ENCODE measurements around the gene SMYD3. TPM values are rescaled to one million over a fixed set of nuclear protein-coding genes. Genes with fewer than 3 reads are reported as not detected.

The SMYD3 gene
- total and polyA plus RNA-seq, 5 donors from 2014 or later = 17.7 to 36.6 (median 28.9) TPM

DNA sequence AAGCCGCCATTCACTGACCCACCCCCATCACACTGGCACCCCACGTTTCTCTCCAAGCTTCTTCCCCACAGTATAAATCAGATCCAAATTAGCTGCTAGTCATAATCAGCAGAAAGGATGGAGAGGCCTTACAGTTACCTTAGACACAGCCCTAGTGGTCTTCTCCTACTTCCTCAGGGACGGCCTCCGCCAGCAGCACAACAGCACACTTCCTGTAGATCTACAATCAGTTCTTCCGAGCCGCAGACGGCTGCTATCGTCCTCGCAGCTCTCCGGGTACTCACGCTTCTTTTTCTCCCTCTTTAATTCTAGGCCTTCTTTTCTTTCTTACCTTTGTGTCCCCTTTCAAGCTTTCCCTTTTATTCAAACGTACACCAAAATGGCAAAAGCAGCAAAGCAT, 313.5 kb downstream of the SMYD3 start:
- DNase-seq (no peak), ATAC-seq (ENCODE audit: low read depth in 2 of 2) (no peak)
- Mint-ChIP-seq H3K4me3 (no peak overlapping the region), H3K27me3 (no peaks in the 10 kb centered on the region), H3K9me3 (peaks cover 0 to 2% (median 0%) of the 10 kb centered on the region in 7 donors), H3K36me3 (peaks cover 14% of the 10 kb centered on the region), H3K4me1 (no peaks in the 10 kb centered on the region), H3K27ac (no peak overlapping the region)
- no peaks in the 10 kb centered on the region for H3K27me3 ChIP-seq (ENCODE audit: control insufficient read depth, insufficient read depth, low read length)
- H3K36me3 ChIP-seq (ENCODE audit: control insufficient read depth, insufficient read depth, low read length) = no peaks in the 10 kb centered on the region
- H3K27ac ChIP-seq (ENCODE audit: insufficient read depth, low read length, poor library complexity, severe bottlenecking) = no peak overlapping the region
- H3K9me3 ChIP-seq (ENCODE audit: control insufficient read depth in 2 of 2, low read length in 2 of 2) = no peaks in the 10 kb centered on the region
- H3K4me3 ChIP-seq (ENCODE audit: low read depth, low read length) = no peak overlapping the region
- H3K4me1 ChIP-seq (ENCODE audit: control insufficient read depth, insufficient read depth, low read length, poor library complexity, severe bottlenecking) = no peaks in the 10 kb centered on the region

DNA sequence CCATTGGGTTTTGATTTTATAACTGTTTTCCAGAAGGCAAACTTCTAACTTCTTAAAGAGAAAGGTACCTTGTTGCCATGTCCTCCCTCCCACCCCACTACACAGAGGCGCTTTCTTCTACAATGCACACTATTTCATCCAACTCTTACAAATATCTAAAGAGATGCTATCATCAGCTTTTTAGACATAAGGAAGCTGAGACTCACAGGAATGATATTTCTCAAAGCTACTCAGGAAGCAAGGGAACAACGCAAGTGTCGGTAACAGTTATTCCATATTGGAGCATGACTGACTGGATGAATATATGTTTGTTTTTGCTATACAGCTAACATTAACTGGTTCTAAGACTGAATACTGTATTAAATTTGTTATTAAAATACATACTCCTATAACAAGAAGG, 318.0 kb downstream of the SMYD3 start:
- H3K9me3 Mint-ChIP-seq = peaks cover 0 to 2% (median 0%) of the 10 kb centered on the region in 7 donors
- no peak for DNase-seq
- Histone ChIP-seq H3K27ac (ENCODE audit: insufficient read depth, low read length, poor library complexity, severe bottlenecking) (no peak overlapping the region), H3K4me1 (ENCODE audit: control insufficient read depth, insufficient read depth, low read length, poor library complexity, severe bottlenecking) (no peaks in the 10 kb centered on the region), H3K27me3 (ENCODE audit: control insufficient read depth, insufficient read depth, low read length) (no peaks in the 10 kb centered on the region), H3K4me3 (ENCODE audit: low read depth, low read length) (no peak overlapping the region), H3K36me3 (ENCODE audit: control insufficient read depth, insufficient read depth, low read length) (no peaks in the 10 kb centered on the region), H3K9me3 (ENCODE audit: control insufficient read depth in 2 of 2, low read length in 2 of 2) (no peaks in the 10 kb centered on the region)
- no peak overlapping the region for H3K27ac Mint-ChIP-seq
- no peaks in the 10 kb centered on the region for H3K27me3 Mint-ChIP-seq
- no peaks in the 10 kb centered on the region for H3K4me1 Mint-ChIP-seq
- H3K4me3 Mint-ChIP-seq = no peak overlapping the region
- peaks cover 17% of the 10 kb centered on the region for H3K36me3 Mint-ChIP-seq
- ATAC-seq (ENCODE audit: low read depth in 2 of 2) = no peak

DNA sequence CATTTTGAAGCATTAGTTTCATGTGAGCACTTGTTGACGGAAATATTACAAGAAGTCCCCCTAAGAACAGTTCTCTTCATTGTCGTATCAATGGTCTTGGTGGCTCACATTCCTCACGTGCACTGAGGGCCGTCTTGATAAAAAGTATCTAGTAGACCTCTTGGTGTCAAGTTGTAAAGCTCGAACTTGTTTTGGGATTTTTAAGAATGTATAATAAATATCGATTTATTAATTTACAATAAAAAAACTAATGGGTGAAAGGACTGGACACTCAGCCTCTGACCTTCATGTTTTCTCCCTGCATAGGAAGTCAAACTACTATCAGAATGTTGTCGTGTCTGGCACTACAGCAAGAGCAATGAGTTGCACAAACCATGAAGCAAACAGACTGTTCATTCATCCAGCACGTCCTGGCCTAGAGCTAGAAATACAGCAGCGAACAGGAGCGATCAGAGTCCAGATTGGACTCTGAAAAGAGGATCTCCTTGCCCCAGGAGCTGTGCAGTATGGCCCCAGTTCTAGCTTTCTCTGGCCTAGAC, 319.2 kb downstream of the SMYD3 start:
- Mint-ChIP-seq H3K27ac (no peak overlapping the region), H3K4me1 (no peaks in the 10 kb centered on the region), H3K36me3 (peaks cover 12% of the 10 kb centered on the region), H3K4me3 (no peak overlapping the region), H3K27me3 (no peaks in the 10 kb centered on the region), H3K9me3 (peaks cover 0 to 2% (median 0%) of the 10 kb centered on the region in 7 donors)
- H3K27ac ChIP-seq (ENCODE audit: insufficient read depth, low read length, poor library complexity, severe bottlenecking) = no peak overlapping the region
- no peaks in the 10 kb centered on the region for H3K36me3 ChIP-seq (ENCODE audit: control insufficient read depth, insufficient read depth, low read length)
- DNase-seq (no peak), ATAC-seq (ENCODE audit: low read depth in 2 of 2) (no peak)
- H3K27me3 ChIP-seq (ENCODE audit: control insufficient read depth, insufficient read depth, low read length) = no peaks in the 10 kb centered on the region
- no peaks in the 10 kb centered on the region for H3K4me1 ChIP-seq (ENCODE audit: control insufficient read depth, insufficient read depth, low read length, poor library complexity, severe bottlenecking)
- no peak overlapping the region for H3K4me3 ChIP-seq (ENCODE audit: low read depth, low read length)
- no peaks in the 10 kb centered on the region for H3K9me3 ChIP-seq (ENCODE audit: control insufficient read depth in 2 of 2, low read length in 2 of 2)

DNA sequence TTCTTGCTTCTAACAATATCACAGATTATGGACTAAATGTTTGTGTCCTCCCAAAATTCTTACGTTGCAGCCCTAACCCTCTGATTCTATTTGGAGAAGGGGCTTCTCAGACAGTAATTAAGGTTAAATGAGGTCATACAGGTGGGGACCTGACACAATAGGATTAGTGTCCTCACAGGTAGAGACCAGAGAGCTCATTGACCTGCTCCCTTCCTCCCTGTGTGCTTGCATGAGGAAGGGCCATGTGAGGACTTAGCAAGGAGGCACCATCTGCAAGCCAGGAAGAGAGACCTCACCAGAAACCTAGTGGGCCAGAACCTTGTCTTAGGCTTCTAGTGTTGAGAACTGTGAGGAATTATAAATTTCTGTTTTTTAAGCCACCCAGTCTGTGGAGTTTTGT, 322.6 kb downstream of the SMYD3 start:
- no peak overlapping the region for H3K27ac Mint-ChIP-seq

DNA sequence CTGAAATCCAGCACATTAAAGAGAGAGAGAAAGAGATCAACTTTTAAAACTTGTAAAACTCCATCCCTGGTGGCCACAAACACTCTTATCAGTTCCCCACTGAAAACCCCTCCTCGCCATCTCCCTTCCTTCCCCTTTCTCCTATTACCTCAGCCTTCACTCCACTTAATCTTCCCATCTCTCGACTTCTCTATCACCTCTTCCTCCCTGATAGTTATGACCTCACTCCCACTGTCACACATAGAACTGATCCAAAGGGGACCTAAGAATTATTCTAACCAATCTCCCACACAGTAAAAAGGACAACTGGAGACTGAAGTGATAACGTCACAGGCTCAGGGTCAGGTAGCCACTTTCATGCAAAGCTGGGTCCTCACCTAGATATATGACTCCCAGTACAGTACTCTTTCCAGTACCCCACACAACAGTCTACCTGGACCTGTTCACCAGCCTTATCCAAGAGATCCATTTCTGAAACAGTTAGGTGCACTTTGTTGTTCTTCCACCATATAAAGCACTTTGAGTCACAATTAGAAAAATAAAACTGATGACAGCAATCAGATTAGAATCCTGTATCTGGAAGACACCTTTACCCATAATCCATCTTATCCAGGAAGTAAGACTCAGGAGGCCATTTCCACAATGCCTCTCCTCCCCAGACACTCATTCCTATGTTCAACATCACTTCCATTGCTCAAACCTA, 324.8 kb downstream of the SMYD3 start:
- Histone ChIP-seq H3K27me3 (ENCODE audit: control insufficient read depth, insufficient read depth, low read length) (no peaks in the 10 kb centered on the region), H3K9me3 (ENCODE audit: control insufficient read depth in 2 of 2, low read length in 2 of 2) (no peaks in the 10 kb centered on the region), H3K4me3 (ENCODE audit: low read depth, low read length) (no peak overlapping the region), H3K27ac (ENCODE audit: insufficient read depth, low read length, poor library complexity, severe bottlenecking) (no peak overlapping the region), H3K4me1 (ENCODE audit: control insufficient read depth, insufficient read depth, low read length, poor library complexity, severe bottlenecking) (no peaks in the 10 kb centered on the region), H3K36me3 (ENCODE audit: control insufficient read depth, insufficient read depth, low read length) (no peaks in the 10 kb centered on the region)
- ATAC-seq (ENCODE audit: low read depth in 2 of 2) (no peak), DNase-seq (no peak)
- H3K4me1 Mint-ChIP-seq = peaks cover 5 to 9% (median 6%) of the 10 kb centered on the region in 4 donors
- peaks cover 25% of the 10 kb centered on the region for H3K36me3 Mint-ChIP-seq
- H3K4me3 Mint-ChIP-seq = no peak overlapping the region
- no peaks in the 10 kb centered on the region for H3K27me3 Mint-ChIP-seq
- no peak overlapping the region for H3K27ac Mint-ChIP-seq
- H3K9me3 Mint-ChIP-seq = peaks cover 0 to 3% (median 0%) of the 10 kb centered on the region in 7 donors

More for the DNA sequence above, 322.6 kb downstream of the SMYD3 start:
- H3K36me3 ChIP-seq (ENCODE audit: control insufficient read depth, insufficient read depth, low read length) = no peaks in the 10 kb centered on the region
- Mint-ChIP-seq H3K27me3 (no peaks in the 10 kb centered on the region), H3K4me1 (peaks cover 5 to 6% (median 6%) of the 10 kb centered on the region in 4 donors), H3K4me3 (no peak overlapping the region), H3K9me3 (no peaks in the 10 kb centered on the region), H3K36me3 (peaks cover 11% of the 10 kb centered on the region)
- DNase-seq (no peak), ATAC-seq (ENCODE audit: low read depth in 2 of 2) (no peak)
- H3K4me3 ChIP-seq (ENCODE audit: low read depth, low read length) = no peak overlapping the region
- no peaks in the 10 kb centered on the region for H3K4me1 ChIP-seq (ENCODE audit: control insufficient read depth, insufficient read depth, low read length, poor library complexity, severe bottlenecking)
- no peaks in the 10 kb centered on the region for H3K9me3 ChIP-seq (ENCODE audit: control insufficient read depth in 2 of 2, low read length in 2 of 2)
- H3K27me3 ChIP-seq (ENCODE audit: control insufficient read depth, insufficient read depth, low read length) = no peaks in the 10 kb centered on the region
- no peak overlapping the region for H3K27ac ChIP-seq (ENCODE audit: insufficient read depth, low read length, poor library complexity, severe bottlenecking)

DNA sequence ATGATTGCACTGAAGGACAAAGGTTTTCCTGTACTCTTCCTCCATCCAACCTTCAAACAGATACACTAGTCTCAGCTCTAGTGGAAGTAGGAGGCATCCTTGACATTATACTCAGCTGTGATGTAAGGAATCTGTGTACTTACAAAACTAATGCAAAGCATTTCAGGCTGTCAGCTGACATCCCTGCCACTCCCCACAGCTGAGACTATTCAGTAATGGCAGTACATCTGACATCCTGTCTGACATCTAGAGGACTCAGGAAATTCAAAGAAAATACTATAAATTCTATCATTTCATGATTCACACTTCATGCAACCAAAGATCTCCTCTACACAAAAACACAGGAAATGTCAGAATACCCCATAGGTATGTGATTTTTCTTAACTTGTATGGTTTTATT, 325.8 kb downstream of the SMYD3 start:
- H3K4me1 Mint-ChIP-seq = peaks cover 5 to 11% (median 6%) of the 10 kb centered on the region in 4 donors
- H3K27me3 Mint-ChIP-seq = no peaks in the 10 kb centered on the region
- no peak overlapping the region for H3K4me3 Mint-ChIP-seq
- H3K27ac ChIP-seq (ENCODE audit: insufficient read depth, low read length, poor library complexity, severe bottlenecking) = no peak overlapping the region
- H3K27ac Mint-ChIP-seq = no peak overlapping the region
- no peaks in the 10 kb centered on the region for H3K27me3 ChIP-seq (ENCODE audit: control insufficient read depth, insufficient read depth, low read length)
- no peaks in the 10 kb centered on the region for H3K9me3 ChIP-seq (ENCODE audit: control insufficient read depth in 2 of 2, low read length in 2 of 2)
- ATAC-seq (ENCODE audit: low read depth in 2 of 2) (peak; percentile 62 to 79), DNase-seq (peak in 1 of 3 donors; percentile 60)
- peaks cover 20% of the 10 kb centered on the region for H3K36me3 Mint-ChIP-seq
- H3K36me3 ChIP-seq (ENCODE audit: control insufficient read depth, insufficient read depth, low read length) = no peaks in the 10 kb centered on the region
- H3K4me3 ChIP-seq (ENCODE audit: low read depth, low read length) = no peak overlapping the region
- H3K4me1 ChIP-seq (ENCODE audit: control insufficient read depth, insufficient read depth, low read length, poor library complexity, severe bottlenecking) = no peaks in the 10 kb centered on the region
- H3K9me3 Mint-ChIP-seq = peaks cover 0 to 4% (median 0%) of the 10 kb centered on the region in 7 donors

DNA sequence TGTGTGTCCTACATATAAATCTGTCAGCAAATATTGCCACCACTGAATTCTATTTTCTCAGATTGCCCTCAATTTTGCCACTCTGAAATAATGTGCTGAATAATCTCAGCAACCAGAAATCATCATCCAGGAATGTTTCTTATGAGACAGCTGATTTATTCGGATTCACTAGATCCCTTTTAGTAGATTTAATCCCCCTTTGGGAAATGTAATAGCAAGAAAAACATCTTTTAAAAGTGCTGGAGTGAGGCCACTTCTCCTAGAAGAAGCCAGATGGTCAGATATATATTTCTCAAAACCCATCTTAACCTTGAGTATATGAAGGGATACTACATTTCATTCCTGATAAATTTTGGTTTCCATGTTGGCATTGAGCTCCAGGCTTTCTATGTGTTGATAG, 327.7 kb downstream of the SMYD3 start:
- peaks cover 23% of the 10 kb centered on the region for H3K36me3 Mint-ChIP-seq
- no peaks in the 10 kb centered on the region for H3K27me3 Mint-ChIP-seq
- H3K27ac Mint-ChIP-seq = no peak overlapping the region
- no peak overlapping the region for H3K4me3 ChIP-seq (ENCODE audit: low read depth, low read length)
- H3K4me1 ChIP-seq (ENCODE audit: control insufficient read depth, insufficient read depth, low read length, poor library complexity, severe bottlenecking) = no peaks in the 10 kb centered on the region
- no peaks in the 10 kb centered on the region for H3K27me3 ChIP-seq (ENCODE audit: control insufficient read depth, insufficient read depth, low read length)
- ATAC-seq (ENCODE audit: low read depth in 2 of 2) (no peak), DNase-seq (no peak)
- no peaks in the 10 kb centered on the region for H3K9me3 ChIP-seq (ENCODE audit: control insufficient read depth in 2 of 2, low read length in 2 of 2)
- H3K9me3 Mint-ChIP-seq = peaks cover 0 to 4% (median 0%) of the 10 kb centered on the region in 7 donors
- no peak overlapping the region for H3K27ac ChIP-seq (ENCODE audit: insufficient read depth, low read length, poor library complexity, severe bottlenecking)
- peaks cover 5 to 11% (median 6%) of the 10 kb centered on the region in 4 donors for H3K4me1 Mint-ChIP-seq
- no peaks in the 10 kb centered on the region for H3K36me3 ChIP-seq (ENCODE audit: control insufficient read depth, insufficient read depth, low read length)
- H3K4me3 Mint-ChIP-seq = no peak overlapping the region

Measured in CD4-positive, CD25-positive, alpha-beta regulatory T cell (primary cell).